Activated gamma-delta T cell (primary cell): ENCODE results near the gene SNX4.

ENCODE experiments used
- DNase-seq: peaks from one replicate; lab custom pipeline; 2025; lab: John Stamatoyannopoulos, UW

The SNX4 gene

GRCh38 chr3:125403789-125404188 is 116.2 kb downstream of the SNX4 start:
- no peak for DNase-seq

DNA sequence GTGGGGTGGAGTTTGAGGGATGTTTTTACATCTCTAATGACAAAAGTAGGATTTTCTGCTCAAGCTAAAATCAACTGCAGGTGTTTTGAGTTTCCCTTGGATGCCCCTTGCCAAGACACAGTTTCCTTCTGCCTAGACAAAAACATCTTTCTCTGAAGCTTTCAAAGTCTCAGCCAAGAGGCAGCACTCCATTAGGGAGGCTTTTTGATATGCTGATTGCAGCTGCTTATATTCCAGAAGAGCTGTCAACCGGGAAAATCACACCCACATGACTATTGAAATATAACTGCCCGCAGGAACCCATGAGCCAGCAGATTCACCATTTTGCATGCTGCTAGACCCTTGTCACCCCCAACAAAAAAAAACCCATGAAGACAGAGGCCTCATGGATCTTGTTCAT is 117.4 kb downstream of the SNX4 start:
- no peak for DNase-seq

GRCh38 chr3:125401402-125401801 is 118.6 kb downstream of the SNX4 start:
- DNase-seq, result no peak

GRCh38 chr3:125398952-125399351 is 121.0 kb downstream of the SNX4 start:
- no peak for DNase-seq
